MG63 (cell line): ENCODE results near the gene TRIM71. TPM values are rescaled to one million over a fixed set of nuclear protein-coding genes. Genes with fewer than 3 reads are reported as not detected.
"Not testable (repeated sequence)": the region's sequence is repeated elsewhere in the genome, so short reads cannot be mapped to it uniquely, and the experiment has no call there.

Experiments
- DNase-seq: peaks from one replicate; pipeline ENCODE4 v3.0.0-alpha.2; 2020
- H3K27me3 ChIP-seq: fragments of 250-450 bp; sonication (Bioruptor Pico); 2 replicates; pipeline ENCODE4 v1.5.1; 2020; ENCODE audit warnings: mild to moderate bottlenecking, moderate library complexity
- H3K36me3 ChIP-seq: fragments of 250-450 bp; sonication (Bioruptor Pico); 2 replicates; pipeline ENCODE4 v1.5.1; 2020; ENCODE audit warnings: mild to moderate bottlenecking, moderate library complexity
- H3K4me3 ChIP-seq: fragments of 250-450 bp; sonication (Bioruptor Pico); 2 replicates; pipeline ENCODE4 v1.5.1; 2020; ENCODE audit warnings: mild to moderate bottlenecking, moderate library complexity
- H3K9me3 ChIP-seq: fragments of 250-450 bp; sonication (Bioruptor Pico); 2 replicates; pipeline ENCODE4 v1.5.1; 2020; ENCODE audit warnings: mild to moderate bottlenecking, moderate library complexity
- total RNA-seq: library from RNA; depleted of rRNA; stranded (reverse); fragments of >200 nt; shearing (Covaris generic); gene quantifications from 2 replicates; pipeline ENCODE4 v1.2.3, GENCODE V29; 2014; ENCODE audit warnings: low replicate concordance

The TRIM71 gene
- total RNA-seq, 1 experiment from 2014 or later: not detected

DNA sequence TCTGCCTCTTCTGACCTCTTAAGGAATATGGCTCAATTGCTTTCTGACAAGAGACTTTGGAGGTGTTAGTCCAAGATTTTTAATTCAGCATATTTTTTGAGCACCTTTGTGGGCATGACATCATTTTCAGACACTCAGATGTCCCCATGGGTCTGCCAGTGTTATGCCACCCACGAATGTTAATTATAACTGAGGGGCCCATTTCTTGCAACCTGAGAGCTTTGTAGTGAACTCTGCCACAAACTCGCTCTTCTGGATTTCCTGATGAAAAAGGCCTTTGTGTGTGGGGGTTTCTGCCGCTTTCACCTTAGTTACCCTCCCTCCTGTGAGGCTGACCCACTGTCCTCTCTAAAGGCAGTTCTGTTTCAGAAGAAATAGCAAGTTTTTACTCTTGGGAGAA is 69.1 kb downstream of the TRIM71 start:
- Histone ChIP-seq H3K27me3 (no peaks in the 10 kb centered on the region), H3K9me3 (no peaks in the 10 kb centered on the region), H3K36me3 (no peaks in the 10 kb centered on the region), H3K4me3 (no peak overlapping the region)
- no peak for DNase-seq

DNA sequence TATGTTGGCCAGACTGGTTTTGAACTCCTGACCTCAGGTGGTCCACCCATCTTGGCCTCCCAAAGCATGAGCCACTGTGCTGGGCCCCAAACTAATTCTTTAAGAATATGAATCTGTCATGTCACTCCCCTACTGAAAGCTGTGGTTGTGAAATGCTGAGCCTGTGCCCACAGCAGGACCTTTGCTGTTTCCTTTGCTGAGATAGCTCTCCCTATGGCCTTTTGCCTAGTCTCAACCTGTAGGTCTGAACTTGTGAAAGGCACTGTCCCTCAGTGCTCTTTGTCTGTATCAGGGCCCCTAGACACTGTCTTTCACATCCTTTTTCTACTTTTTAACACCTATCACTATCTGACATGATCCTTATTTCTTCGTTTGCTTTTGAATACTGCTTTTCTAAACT is 70.9 kb downstream of the TRIM71 start:
- H3K4me3 ChIP-seq: no peak overlapping the region
- H3K27me3 ChIP-seq: no peaks in the 10 kb centered on the region
- DNase-seq: no peak
- H3K9me3 ChIP-seq: no peaks in the 10 kb centered on the region
- no peaks in the 10 kb centered on the region for H3K36me3 ChIP-seq

DNA sequence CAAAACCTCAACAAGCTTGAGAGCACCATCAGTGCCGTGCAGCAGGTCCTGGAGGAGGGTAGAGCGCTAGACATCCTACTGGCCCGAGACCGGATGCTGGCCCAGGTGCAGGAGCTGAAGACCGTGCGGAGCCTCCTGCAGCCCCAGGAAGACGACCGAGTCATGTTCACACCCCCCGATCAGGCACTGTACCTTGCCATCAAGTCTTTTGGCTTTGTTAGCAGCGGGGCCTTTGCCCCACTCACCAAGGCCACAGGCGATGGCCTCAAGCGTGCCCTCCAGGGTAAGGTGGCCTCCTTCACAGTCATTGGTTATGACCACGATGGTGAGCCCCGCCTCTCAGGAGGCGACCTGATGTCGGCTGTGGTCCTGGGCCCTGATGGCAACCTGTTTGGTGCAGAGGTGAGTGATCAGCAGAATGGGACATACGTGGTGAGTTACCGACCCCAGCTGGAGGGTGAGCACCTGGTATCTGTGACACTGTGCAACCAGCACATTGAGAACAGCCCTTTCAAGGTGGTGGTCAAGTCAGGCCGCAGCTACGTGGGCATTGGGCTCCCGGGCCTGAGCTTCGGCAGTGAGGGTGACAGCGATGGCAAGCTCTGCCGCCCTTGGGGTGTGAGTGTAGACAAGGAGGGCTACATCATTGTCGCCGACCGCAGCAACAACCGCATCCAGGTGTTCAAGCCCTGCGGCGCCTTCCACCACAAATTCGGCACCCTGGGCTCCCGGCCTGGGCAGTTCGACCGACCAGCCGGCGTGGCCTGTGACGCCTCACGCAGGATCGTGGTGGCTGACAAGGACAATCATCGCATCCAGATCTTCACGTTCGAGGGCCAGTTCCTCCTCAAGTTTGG is 72.9 kb downstream of the TRIM71 start:
- Histone ChIP-seq H3K36me3 (no peaks in the 10 kb centered on the region), H3K4me3 (no peak overlapping the region), H3K9me3 (no peaks in the 10 kb centered on the region), H3K27me3 (no peaks in the 10 kb centered on the region)
- DNase-seq: no peak

DNA sequence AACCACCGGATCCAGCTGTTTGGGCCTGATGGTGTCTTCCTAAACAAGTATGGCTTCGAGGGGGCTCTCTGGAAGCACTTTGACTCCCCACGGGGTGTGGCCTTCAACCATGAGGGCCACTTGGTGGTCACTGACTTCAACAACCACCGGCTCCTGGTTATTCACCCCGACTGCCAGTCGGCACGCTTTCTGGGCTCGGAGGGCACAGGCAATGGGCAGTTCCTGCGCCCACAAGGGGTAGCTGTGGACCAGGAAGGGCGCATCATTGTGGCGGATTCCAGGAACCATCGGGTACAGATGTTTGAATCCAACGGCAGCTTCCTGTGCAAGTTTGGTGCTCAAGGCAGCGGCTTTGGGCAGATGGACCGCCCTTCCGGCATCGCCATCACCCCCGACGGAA is 73.6 kb downstream of the TRIM71 start:
- no peaks in the 10 kb centered on the region for H3K9me3 ChIP-seq
- no peaks in the 10 kb centered on the region for H3K27me3 ChIP-seq
- no peak overlapping the region for H3K4me3 ChIP-seq
- H3K36me3 ChIP-seq: no peaks in the 10 kb centered on the region
- no peak for DNase-seq

DNA sequence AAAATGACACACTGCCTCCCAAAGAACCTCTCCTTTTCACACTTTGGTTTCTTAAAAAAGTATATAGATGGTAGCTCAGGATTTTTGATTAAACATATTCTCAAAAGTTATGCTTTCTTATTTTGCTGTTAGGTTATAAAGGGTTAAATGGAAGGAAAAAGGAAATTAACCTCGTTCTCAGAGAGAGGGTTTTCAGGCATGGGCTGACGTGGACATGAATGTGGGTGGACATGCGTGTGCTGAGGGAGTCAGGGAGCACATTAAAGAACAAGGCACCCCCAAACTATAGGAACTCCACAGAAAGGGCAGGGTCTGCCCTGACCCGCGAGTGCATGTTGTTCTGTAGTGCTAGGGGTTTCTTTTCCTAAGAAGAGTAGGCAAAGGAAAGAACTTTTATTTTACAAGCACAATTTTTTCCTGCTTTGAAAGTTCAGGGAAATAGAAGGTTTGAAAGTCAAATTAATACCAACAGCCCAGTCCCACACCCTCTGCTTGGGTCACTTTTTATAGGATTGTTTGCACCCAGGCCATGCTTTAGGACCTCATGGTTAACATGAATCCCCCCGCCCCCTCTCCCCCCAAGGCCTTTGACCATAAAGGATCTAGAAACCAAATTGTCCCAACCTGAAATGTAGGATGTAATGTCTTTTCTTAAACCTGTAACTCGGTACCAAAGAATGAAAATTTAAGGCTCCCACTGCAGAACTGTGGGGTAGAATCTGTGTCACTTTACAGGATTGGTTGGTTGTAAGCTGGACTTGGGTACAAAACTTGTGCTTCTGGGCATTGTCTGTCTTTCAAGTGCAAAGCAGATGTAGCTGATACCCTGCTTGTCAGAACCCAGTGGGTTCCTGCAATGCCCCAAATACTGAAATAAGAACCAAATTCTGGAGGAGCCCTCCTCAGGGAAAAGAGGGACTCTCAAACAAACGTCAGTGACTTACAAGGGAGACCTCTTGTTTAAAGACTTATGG is 75.1 kb downstream of the TRIM71 start:
- no peaks in the 10 kb centered on the region for H3K36me3 ChIP-seq
- H3K27me3 ChIP-seq: no peaks in the 10 kb centered on the region
- H3K9me3 ChIP-seq: no peaks in the 10 kb centered on the region
- DNase-seq: no peak
- H3K4me3 ChIP-seq: no peak overlapping the region

DNA sequence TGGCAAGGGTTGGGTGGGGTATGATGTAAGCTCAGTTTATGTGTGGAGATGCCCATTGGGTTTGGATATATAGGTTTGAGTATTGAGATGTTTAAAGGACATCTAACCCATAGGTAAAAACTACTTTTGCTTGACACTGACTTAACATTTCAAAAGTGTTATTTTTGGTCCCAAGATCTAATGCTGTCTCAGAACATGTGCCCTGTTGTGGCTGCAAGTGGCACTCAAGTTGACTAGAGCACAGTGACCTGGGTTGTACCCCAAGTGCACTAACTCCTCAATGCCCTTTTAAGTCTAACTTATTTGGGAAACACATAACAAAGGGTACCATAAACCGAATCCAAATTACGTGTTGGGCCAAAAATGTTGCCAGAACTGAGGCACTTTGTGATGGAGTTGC is 77.2 kb downstream of the TRIM71 start:
- Histone ChIP-seq H3K9me3 (no peaks in the 10 kb centered on the region), H3K27me3 (no peaks in the 10 kb centered on the region), H3K4me3 (no peak overlapping the region), H3K36me3 (no peaks in the 10 kb centered on the region)
- DNase-seq: no peak

DNA sequence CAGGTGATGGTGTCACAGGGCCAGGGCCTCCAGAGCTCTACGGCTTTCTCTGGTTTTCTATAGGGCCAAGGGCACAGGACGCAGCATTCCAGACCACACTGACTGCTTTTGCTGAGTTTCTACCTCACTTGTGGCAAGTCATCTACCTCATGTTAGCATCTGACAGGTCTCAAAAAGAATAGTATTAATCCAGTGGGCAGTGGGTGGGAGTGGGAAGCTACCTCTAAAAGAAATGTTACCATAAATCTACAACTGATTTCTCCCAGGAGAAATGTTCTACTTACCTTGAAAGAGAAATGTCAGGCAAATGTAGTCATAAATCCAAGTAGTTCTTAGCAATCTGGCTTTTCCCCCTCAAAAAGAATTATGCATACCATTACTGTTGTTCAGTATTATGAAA is 77.9 kb downstream of the TRIM71 start:
- Histone ChIP-seq H3K36me3 (no peaks in the 10 kb centered on the region), H3K27me3 (no peaks in the 10 kb centered on the region), H3K9me3 (no peaks in the 10 kb centered on the region), H3K4me3 (no peak overlapping the region)
- no peak for DNase-seq

DNA sequence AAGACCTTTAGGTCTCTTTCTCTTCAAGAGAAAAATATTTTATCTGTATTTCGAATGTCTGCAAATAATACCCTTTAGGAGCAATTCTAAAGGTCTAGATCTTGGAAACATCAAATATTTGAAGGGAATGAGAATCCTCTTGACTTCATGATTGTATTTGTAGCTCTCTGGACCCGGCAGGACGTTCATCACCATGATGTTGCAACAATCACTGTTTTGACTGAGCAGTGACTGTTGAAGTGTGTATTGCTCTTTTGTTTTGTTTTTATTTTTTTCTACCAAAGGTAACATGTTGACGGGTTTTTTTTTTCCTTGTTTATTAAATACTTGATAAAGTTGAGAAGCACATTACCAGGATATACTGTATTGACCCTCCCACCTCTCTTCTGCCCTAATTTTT is 78.3 kb downstream of the TRIM71 start:
- no peak overlapping the region for H3K4me3 ChIP-seq
- H3K9me3 ChIP-seq: no peaks in the 10 kb centered on the region
- H3K27me3 ChIP-seq: no peaks in the 10 kb centered on the region
- H3K36me3 ChIP-seq: no peaks in the 10 kb centered on the region
- no peak for DNase-seq

DNA sequence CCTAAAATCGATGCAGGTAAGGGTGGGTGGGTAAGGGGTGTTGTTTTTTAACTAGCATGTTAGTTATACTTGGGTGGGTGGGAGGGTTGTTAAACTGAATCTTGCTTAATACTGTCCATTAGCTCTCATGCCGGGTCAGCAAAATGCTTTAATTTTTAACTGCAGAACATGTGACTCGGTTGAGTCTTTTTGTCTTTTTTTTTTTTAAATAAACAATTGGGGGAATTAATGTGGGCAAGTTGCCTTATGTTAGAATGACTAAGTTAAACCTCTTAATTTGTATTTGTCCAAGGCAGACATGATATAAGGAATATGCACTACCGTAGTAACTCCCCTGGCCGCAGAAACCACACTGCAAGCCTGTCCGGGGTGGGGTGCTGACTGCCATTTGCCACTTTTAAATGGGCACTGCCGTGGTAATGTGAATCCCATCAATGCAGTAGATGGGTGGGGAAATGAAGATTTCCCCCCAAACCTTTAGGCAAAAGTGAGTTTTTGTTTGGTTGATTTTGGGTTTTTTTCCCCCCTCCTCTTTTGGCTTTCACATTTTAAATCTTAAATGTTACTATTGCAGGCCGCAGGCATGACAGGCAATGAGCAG is 79.3 kb downstream of the TRIM71 start:
- no peak for DNase-seq
- no peaks in the 10 kb centered on the region for H3K9me3 ChIP-seq

DNA sequence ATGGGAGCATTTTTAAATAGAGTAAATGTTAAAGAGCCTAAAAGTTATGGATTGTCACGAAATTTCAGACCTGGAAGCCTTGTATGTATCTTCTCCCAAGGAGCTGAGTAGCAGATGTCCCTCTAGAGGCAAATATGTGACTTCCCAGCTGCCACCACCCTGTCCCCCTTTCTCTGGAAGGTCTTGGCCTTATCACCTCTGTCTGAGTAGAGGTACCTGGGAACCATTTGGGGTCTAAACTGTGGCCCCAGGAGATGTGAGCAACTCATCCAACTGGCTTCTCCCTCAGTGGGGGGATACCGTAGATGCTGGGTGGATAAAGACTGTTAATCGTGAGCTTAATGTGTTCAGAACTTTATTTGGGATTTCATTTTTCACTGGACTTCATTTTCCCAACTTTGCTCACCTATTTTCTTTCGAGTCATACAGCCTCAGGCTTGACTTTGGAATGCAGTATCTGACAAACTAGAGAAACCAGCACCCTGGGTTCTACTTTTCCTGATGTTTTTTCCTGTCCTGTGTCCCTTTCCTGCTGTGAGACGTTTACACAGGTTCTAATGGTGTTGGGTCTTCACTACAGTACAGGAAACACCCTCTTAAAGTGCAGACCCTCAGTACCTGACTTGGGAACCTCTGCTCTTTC is 80.3 kb downstream of the TRIM71 start:
- no peaks in the 10 kb centered on the region for H3K27me3 ChIP-seq
- no peak for DNase-seq
- no peak overlapping the region for H3K4me3 ChIP-seq
- no peaks in the 10 kb centered on the region for H3K9me3 ChIP-seq
- no peaks in the 10 kb centered on the region for H3K36me3 ChIP-seq

More for the DNA sequence above, 79.3 kb downstream of the TRIM71 start:
- Histone ChIP-seq H3K4me3 (no peak overlapping the region), H3K36me3 (no peaks in the 10 kb centered on the region), H3K27me3 (no peaks in the 10 kb centered on the region)

DNA sequence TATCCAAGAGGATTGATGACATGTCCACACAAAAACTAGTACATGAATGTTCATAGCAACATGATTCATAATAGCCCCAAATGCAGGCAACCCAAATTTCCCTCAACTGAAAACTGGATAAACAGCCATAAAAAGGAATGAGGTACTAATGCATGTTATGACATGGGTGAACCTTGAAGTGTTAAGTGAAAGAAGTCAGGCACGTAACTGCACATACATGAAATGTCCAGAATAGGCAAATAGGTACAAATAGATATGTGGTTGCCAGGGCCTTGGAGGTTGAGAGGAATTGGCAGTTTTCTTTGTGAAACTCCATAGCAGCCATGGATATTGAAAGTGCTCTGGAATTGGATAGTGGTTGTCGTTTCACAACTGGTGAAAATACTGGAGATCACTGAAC is 81.5 kb downstream of the TRIM71 start:
- Histone ChIP-seq H3K4me3 (no peak overlapping the region), H3K27me3 (no peaks in the 10 kb centered on the region), H3K36me3 (no peaks in the 10 kb centered on the region), H3K9me3 (no peaks in the 10 kb centered on the region)
- DNase-seq: no peak

DNA sequence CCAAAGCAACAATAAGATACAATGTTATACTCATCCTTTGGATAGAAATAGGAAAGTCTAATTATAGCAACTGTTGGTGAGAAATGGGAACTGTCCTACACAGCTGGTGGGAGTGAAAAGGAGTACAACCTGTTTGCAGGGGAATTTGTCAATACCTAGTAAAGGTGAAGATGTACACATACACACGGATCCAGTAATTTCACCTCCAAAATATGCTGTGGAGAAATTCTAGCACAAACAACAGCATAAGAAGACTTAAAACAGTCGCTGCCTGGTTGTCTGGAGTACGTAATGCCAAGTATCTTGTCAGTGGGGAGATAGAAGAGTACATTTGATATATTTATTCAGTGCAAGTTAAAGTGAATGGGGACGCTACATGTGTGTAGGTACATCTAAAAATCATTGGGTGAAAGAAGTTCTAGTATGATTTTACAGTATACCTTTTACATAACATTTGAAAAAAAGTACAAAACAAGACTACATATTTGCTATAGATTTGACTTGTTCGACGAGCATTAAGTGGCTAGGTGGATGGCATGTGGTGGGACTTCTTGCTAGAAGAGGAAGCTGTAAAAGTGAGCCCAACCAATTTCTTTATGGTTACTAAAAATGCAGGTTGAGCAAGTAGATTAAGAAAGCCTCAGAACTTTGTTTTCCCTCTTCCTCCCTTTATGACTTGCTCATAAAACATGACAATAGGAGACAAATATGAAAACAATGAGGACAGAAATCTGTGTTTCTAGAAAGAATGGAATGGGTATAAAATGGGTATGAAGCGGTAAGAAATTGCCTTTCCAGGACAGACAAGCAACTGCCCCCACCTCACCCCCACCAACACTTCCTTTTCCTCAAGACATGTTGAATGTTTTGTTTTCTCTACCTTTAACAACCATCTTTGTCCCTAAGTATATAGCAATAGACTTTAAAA is 83.5 kb downstream of the TRIM71 start:
- DNase-seq: no peak

DNA sequence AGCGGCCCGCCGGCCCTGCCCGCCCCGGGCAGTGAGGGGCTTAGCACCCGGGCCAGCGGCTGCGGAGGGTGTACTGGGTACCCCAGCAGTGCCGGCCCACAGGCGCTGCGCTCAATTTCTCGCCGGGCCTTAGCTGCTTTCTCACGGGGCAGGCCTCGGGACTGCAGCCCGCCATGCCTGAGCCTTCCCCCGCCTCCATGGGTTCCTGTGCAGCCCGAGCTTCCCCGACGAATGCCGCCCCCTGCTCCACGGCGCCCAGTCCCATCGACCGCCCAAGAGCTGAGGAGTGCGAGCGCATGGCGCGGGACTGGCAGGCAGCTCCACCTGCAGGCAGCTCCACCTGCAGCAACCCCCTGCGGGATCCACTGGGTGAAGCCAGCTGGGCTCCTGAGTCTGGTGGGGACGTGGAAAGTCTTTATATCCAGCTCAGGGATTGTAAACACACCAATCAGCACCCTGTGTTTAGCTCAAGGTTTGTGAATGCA is 85.1 kb downstream of the TRIM71 start:
- not testable (repeated sequence) for H3K36me3 ChIP-seq, DNase-seq, H3K27me3 ChIP-seq, H3K9me3 ChIP-seq, H3K4me3 ChIP-seq

More for the DNA sequence above, 83.5 kb downstream of the TRIM71 start:
- H3K4me3 ChIP-seq: no peak overlapping the region
- H3K9me3 ChIP-seq: no peaks in the 10 kb centered on the region
- H3K36me3 ChIP-seq: no peaks in the 10 kb centered on the region
- H3K27me3 ChIP-seq: no peaks in the 10 kb centered on the region

DNA sequence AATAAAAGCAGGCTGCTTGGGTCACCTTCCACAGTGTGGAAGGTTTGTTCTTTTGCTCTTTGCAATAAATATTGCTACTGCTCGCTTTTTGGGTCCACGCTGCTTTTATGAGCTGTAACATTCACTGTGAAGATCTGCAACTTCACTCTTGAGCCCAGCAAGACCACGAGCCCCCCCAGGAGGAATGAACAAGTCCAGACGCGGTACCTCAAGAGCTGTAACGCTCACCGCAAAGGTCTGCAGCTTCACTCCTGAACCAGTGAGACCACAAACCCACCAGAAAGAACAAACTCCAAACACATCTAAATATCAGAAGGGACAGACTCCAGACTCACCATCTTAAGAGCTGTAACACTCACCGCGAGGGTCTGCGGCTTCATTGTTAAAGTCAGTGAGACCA is 86.2 kb downstream of the TRIM71 start:
- no peaks in the 10 kb centered on the region for H3K36me3 ChIP-seq
- no peak overlapping the region for H3K4me3 ChIP-seq
- no peaks in the 10 kb centered on the region for H3K27me3 ChIP-seq
- DNase-seq: no peak
- H3K9me3 ChIP-seq: no peaks in the 10 kb centered on the region

DNA sequence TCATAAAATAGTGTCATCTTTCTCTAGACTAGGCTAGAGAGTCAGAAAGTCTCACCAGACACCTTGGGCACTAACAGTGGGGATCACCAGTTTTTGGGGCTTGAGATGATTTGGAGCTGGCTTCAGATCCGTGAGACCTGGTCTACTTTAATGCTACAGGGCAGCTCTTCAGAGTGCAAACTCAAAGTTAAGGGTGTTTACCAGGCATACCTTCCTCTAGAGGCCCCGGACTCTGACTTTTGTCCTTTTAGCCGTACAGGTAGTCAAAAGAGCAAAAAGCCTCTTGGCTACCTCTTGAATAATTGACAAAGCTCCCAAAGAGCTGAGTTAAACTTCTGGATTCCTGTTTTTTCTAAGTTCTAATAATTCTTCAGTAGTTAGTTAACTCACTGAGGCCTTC is 92.2 kb downstream of the TRIM71 start:
- H3K36me3 ChIP-seq: no peaks in the 10 kb centered on the region
- no peak for DNase-seq
- no peaks in the 10 kb centered on the region for H3K27me3 ChIP-seq
- H3K4me3 ChIP-seq: no peak overlapping the region
- no peaks in the 10 kb centered on the region for H3K9me3 ChIP-seq

DNA sequence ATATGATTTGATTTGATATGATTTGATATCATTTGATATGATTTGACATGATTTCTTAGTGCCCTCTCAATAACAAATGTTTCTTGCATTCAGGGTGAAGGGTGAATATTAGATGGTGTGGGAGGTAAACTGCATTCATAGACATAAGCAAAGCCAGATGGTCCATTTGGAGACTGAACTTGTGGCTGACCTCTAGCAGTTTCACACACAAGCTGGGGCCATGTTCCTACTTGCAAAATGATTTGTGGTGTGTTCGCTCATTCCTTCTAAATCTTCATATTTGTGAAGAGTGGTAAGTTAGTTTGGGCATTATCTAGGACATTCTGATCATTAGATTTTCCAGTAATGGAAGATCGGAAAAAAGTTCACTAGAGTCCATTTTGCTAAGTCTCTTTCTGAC is 93.2 kb downstream of the TRIM71 start:
- Histone ChIP-seq H3K27me3 (no peaks in the 10 kb centered on the region), H3K4me3 (no peak overlapping the region), H3K36me3 (no peaks in the 10 kb centered on the region), H3K9me3 (no peaks in the 10 kb centered on the region)
- DNase-seq: no peak
